ENCODE measurements around the gene SLC35E1. TPM values are rescaled to one million over a fixed set of nuclear protein-coding genes. Genes with fewer than 3 reads are reported as not detected.

SLC35E1 gene
- total RNA-seq (30.4 and 37.5 TPM in 2 replicates), polyA plus RNA-seq (36.0 and 50.1 TPM in 2 replicates), polyA minus RNA-seq (74.9 and 97.2 TPM in 2 replicates), Bru-seq, nascent RNA (percentile 69 among the genes with signal in this experiment), BruChase-seq, experiment 1, labeled RNA remaining after a 6-hour chase (percentile 98 among the genes with signal in this experiment), BruChase-seq, experiment 2, labeled RNA remaining after a 2-hour chase (percentile 95 among the genes with signal in this experiment)
- 25.5 and 26.0 TPM in 2 replicates for polyA plus RNA-seq (2011; cell fraction: cytosol; rRNA removed)
- 30.9 and 37.6 TPM in 2 replicates for polyA plus RNA-seq (2011; cell fraction: nucleus; rRNA removed)
- 30.9 and 32.8 TPM in 2 replicates for polyA plus RNA-seq (2012)
- 30.4 TPM for polyA minus RNA-seq (2011; cell fraction: cytosol; rRNA and poly(A)+ RNA removed)
- polyA minus RNA-seq (2011; cell fraction: nucleus; rRNA and poly(A)+ RNA removed): 30.7 and 38.7 TPM in 2 replicates
- long read RNA-seq, full-length matches to known transcripts: 28 of 44 reads
- long read RNA-seq, partial matches to known transcripts: 3 of 44 reads
- long read RNA-seq, other reads (novel, unspliced or antisense): 13 of 44 reads

DNA sequence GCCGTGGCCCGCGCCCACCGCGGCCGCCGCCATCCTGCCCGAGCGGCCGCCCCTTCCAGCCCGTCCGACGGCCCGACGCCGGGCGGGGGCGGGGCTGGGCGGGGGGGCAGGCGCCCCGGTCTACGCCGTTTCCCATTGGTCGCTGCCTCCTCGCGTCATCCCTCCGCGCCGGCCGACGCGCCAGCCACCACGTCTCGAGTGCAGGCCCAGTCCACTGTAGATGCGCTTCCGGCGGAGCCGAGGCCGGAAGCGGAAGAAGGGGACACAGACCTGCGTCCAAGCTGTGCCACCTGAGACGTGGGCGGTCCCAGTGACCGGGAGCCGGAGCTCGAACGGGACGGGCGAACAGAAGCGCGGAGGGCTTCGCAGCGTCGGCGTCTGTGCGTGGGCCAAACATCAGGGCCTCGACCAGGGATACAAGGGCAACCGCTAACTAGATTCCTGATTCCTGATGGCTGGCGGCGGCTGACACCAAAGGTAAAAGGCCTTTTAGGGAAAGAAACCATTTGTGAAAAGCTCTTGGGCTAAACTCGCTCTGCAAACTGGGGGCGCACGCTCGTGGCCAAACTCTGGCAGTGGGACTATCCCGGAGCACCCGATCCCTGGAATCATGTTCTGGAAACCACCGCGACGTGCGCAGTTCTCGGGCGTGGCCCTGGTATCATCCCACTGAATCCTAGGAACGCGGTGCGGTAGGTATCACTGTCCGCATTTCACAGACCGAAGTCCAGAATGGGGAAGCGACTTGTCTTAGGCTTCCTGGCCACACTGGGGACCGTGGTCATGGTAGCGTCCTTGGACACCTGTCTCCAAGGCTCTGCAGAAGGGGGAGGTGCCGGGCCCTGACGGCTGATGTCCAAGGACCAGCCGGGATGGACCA, at the start of gene SLC35E1:
TSS of gene SLC35E1 (minus strand) at position 84 of the 880 bp plus-strand sequence. CDS start at position 33, 51 bp downstream.
- H4K20me1 ChIP-seq (replicated peaks; ENCODE audit: control insufficient read depth, extremely low read depth, insufficient read depth, low read length): no peaks in the 10 kb centered on the region
- TF ChIP-seq MYC (IDR thresholded peaks at IDR 0.05; ENCODE audit: low read depth, low read length): peak; percentile 62
- TF ChIP-seq POLR2A (IDR thresholded peaks at IDR 0.05; ENCODE audit: low read depth, low read length): no peak
- TF ChIP-seq EZH2 (IDR thresholded peaks at IDR 0.05; ENCODE audit: borderline replicate concordance, low read depth, low read length, severe bottlenecking): no peak
- TF ChIP-seq FOS (IDR thresholded peaks at IDR 0.05; ENCODE audit: borderline replicate concordance, insufficient read depth, low read length): no peak
- TF ChIP-seq, protein P1, sequence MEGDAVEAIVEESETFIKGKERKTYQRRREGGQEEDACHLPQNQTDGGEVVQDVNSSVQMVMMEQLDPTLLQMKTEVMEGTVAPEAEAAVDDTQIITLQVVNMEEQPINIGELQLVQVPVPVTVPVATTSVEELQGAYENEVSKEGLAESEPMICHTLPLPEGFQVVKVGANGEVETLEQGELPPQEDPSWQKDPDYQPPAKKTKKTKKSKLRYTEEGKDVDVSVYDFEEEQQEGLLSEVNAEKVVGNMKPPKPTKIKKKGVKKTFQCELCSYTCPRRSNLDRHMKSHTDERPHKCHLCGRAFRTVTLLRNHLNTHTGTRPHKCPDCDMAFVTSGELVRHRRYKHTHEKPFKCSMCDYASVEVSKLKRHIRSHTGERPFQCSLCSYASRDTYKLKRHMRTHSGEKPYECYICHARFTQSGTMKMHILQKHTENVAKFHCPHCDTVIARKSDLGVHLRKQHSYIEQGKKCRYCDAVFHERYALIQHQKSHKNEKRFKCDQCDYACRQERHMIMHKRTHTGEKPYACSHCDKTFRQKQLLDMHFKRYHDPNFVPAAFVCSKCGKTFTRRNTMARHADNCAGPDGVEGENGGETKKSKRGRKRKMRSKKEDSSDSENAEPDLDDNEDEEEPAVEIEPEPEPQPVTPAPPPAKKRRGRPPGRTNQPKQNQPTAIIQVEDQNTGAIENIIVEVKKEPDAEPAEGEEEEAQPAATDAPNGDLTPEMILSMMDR (IDR thresholded peaks at IDR 0.05; ENCODE audit: extremely low read depth in 1 of 2, insufficient read depth in 1 of 2, low read depth in 1 of 2, low read length in 2 of 2): no peak
- TF ChIP-seq JUN (IDR thresholded peaks at IDR 0.05; ENCODE audit: borderline replicate concordance, insufficient read depth, insufficient read length, low read depth): no peak
- TF ChIP-seq POLR2AphosphoS5 (IDR thresholded peaks at IDR 0.05; ENCODE audit: insufficient read depth, low read depth, low read length): peak; percentile 82
- TF ChIP-seq, protein P2, sequence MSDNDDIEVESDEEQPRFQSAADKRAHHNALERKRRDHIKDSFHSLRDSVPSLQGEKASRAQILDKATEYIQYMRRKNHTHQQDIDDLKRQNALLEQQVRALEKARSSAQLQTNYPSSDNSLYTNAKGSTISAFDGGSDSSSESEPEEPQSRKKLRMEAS (IDR thresholded peaks at IDR 0.05; ENCODE audit: insufficient read depth, insufficient read length): peak; percentile 7
- no peak for TF ChIP-seq GATA2 (IDR thresholded peaks at IDR 0.05; ENCODE audit: insufficient read depth, insufficient read length, low read depth, low read length)
- no peaks in the 10 kb centered on the region for H3K27me3 ChIP-seq (ENCODE audit: control insufficient read depth in 2 of 2, insufficient read depth in 2 of 2, low read length in 2 of 2)
- peak within 1 kb of the TSS; percentile 64 to 75 (median 73) for H3K4me3 ChIP-seq (replicated peaks in 1 of 3; ENCODE audit: insufficient read depth in 1 of 3, low read depth in 1 of 3, low read length in 3 of 3)
- peak within 1 kb of the TSS; percentile 73 for H3K27ac ChIP-seq (ENCODE audit: insufficient read depth, low read depth, low read length)
- ChIA-PET CTCF (interaction anchor here (1.4 to 2.4 kb wide), 2 partner anchors 12 to 15 kb away, joined by 4 to 7 read pairs; no protein-coding TSS in a partner anchor), POLR2A (no interaction called here)
- dilution Hi-C loops (cut with MboI; ENCODE audit: extremely low pct_ligation_motif_present, low sequenced_read_pairs): no loop called here
- peak; percentile 93 for DNase-seq (ENCODE audit: low read depth, low spot score)
- H3K9me3 ChIP-seq (replicated peaks; ENCODE audit: control insufficient read depth, insufficient read depth, low read length): no peaks in the 10 kb centered on the region
- peaks cover 16% of the 10 kb centered on the region for H3K4me1 ChIP-seq (ENCODE audit: control insufficient read depth, extremely low read depth, insufficient read depth, low read length)
- H3K79me2 ChIP-seq (ENCODE audit: control insufficient read depth, insufficient read depth, low read length): peaks cover 51% of the 10 kb centered on the region
- H3K36me3 ChIP-seq (ENCODE audit: control insufficient read depth in 2 of 2, extremely low read depth in 1 of 2, insufficient read depth in 2 of 2, low read length in 2 of 2): peaks cover 0 to 18% of the 10 kb centered on the region in 2 experiments
- peak within 1 kb of the TSS; percentile 77 for H3K9ac ChIP-seq (replicated peaks; ENCODE audit: extremely low read depth, insufficient read depth, low read length)
- H3K4me2 ChIP-seq (ENCODE audit: insufficient read depth, low read length): peak within 1 kb of the TSS; percentile 77
- peak; percentile 98 for FAIRE-seq
- intact Hi-C loops (cut with micrococcal nuclease): loop anchor here (1.0 kb wide), 2 partner anchors 30 to 56 kb away; partner anchors contain the start of genes CHERP and MED26
- H2AFZ ChIP-seq (ENCODE audit: low read depth, low read length): peak within 1 kb of the TSS; percentile 58
- BruUV-seq (replicated peaks): TSS peak; percentile 74
- H3K9me1 ChIP-seq (replicated peaks; ENCODE audit: control insufficient read depth, extremely low read depth, insufficient read depth, low read length): no peaks in the 10 kb centered on the region

Data from endothelial cell of umbilical vein (primary cell).